ENCODE measurements around the gene SOX2. TPM values are rescaled to one million over a fixed set of nuclear protein-coding genes. Genes with fewer than 3 reads are reported as not detected.

Gene SOX2
- total RNA-seq, 3 donors from 2014 or later (not counting 1 experiment from before 2014, with no cell fraction given) = not detected

DNA sequence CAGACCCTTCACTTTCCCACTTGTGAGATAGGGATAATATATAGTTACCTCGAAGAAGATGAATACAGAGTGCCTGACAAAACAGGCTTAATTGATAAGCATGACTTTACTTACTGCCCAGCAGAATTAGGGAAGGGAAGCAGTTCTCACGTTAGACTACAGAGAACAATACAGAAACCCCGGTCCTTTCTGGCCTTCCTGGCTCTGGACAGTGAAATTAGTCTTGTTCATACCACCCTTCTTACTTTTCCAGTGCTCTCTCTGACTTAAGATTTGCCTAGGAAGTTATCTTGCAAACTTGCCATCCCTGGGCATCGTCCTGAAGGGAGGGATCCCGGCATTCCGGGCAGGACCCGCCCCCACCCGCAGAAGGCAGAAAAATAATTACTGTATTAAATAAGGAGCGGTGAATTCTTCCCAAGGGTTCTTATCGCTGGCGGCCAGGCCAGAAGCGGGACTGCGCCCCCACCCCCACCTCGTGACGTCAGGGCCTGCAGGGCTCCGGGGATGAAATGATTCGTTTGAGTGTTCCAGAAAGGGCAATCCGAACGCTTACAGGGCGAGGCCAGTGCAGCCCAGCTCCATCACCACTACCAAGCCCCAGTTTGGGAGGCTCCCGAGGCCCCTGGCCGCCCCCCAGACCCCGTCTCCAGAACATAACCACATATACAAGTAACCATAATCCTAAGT is 8.4 kb downstream of the SOX2 start:
- Histone ChIP-seq H3K27ac (ENCODE audit: low read length) (no peak overlapping the region), H3K4me3 (ENCODE audit: low read length) (no peak overlapping the region), H3K36me3 (ENCODE audit: control insufficient read depth, insufficient read depth, low read length) (no peaks in the 10 kb centered on the region), H3K27me3 (ENCODE audit: control insufficient read depth, insufficient read depth, low read length) (peaks cover 69% of the 10 kb centered on the region), H3K4me1 (ENCODE audit: control insufficient read depth, insufficient read depth, low read length) (no peaks in the 10 kb centered on the region), H3K9me3 (ENCODE audit: control insufficient read depth, insufficient read depth, low read length) (peaks cover 19% of the 10 kb centered on the region)
- Mint-ChIP-seq H3K27ac (no peak overlapping the region), H3K36me3 (peaks cover 57% of the 10 kb centered on the region), H3K4me1 (no peaks in the 10 kb centered on the region), H3K9me3 (peaks cover 5 to 9% of the 10 kb centered on the region in 2 donors), H3K27me3 (ENCODE audit: low read depth in 2 of 2) (peaks cover 81 to 92% of the 10 kb centered on the region in 2 donors), H3K4me3 (no peak overlapping the region)
- no peak for ATAC-seq
- no peak for DNase-seq
- TF ChIP-seq, protein P1, sequence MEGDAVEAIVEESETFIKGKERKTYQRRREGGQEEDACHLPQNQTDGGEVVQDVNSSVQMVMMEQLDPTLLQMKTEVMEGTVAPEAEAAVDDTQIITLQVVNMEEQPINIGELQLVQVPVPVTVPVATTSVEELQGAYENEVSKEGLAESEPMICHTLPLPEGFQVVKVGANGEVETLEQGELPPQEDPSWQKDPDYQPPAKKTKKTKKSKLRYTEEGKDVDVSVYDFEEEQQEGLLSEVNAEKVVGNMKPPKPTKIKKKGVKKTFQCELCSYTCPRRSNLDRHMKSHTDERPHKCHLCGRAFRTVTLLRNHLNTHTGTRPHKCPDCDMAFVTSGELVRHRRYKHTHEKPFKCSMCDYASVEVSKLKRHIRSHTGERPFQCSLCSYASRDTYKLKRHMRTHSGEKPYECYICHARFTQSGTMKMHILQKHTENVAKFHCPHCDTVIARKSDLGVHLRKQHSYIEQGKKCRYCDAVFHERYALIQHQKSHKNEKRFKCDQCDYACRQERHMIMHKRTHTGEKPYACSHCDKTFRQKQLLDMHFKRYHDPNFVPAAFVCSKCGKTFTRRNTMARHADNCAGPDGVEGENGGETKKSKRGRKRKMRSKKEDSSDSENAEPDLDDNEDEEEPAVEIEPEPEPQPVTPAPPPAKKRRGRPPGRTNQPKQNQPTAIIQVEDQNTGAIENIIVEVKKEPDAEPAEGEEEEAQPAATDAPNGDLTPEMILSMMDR (IDR thresholded peaks at IDR 0.05) = no peak
- WGBS (ENCODE audit: insufficient coverage) = 15% methylated on average over 22 of the region's 23 CpGs
- intact Hi-C loops (cut with micrococcal nuclease) = no loop called here

GRCh38 chr3:181721046-181721875 is 9.5 kb downstream of the SOX2 start:
- H3K27me3 ChIP-seq (ENCODE audit: control insufficient read depth, insufficient read depth, low read length) = peaks cover 61% of the 10 kb centered on the region
- no peak overlapping the region for H3K27ac Mint-ChIP-seq
- intact Hi-C loops (cut with micrococcal nuclease) = no loop called here
- no peaks in the 10 kb centered on the region for H3K4me1 ChIP-seq (ENCODE audit: control insufficient read depth, insufficient read depth, low read length)
- ATAC-seq (no peak), DNase-seq (no peak)
- H3K4me1 Mint-ChIP-seq = peaks cover under 1 to 1% of the 10 kb centered on the region in 2 donors
- H3K36me3 Mint-ChIP-seq = peaks cover 49% of the 10 kb centered on the region
- H3K4me3 Mint-ChIP-seq = no peak overlapping the region
- peaks cover 5 to 7% of the 10 kb centered on the region in 2 donors for H3K9me3 Mint-ChIP-seq
- 44% methylated on average over 4 of the region's 4 CpGs for WGBS (ENCODE audit: insufficient coverage)
- H3K4me3 ChIP-seq (ENCODE audit: low read length) = no peak overlapping the region
- TF ChIP-seq, protein P1 (IDR thresholded peaks at IDR 0.05) = no peak
- no peaks in the 10 kb centered on the region for H3K36me3 ChIP-seq (ENCODE audit: control insufficient read depth, insufficient read depth, low read length)
- peaks cover 80 to 92% of the 10 kb centered on the region in 2 donors for H3K27me3 Mint-ChIP-seq (ENCODE audit: low read depth in 2 of 2)
- peaks cover 21% of the 10 kb centered on the region for H3K9me3 ChIP-seq (ENCODE audit: control insufficient read depth, insufficient read depth, low read length)
- no peak overlapping the region for H3K27ac ChIP-seq (ENCODE audit: low read length)

DNA sequence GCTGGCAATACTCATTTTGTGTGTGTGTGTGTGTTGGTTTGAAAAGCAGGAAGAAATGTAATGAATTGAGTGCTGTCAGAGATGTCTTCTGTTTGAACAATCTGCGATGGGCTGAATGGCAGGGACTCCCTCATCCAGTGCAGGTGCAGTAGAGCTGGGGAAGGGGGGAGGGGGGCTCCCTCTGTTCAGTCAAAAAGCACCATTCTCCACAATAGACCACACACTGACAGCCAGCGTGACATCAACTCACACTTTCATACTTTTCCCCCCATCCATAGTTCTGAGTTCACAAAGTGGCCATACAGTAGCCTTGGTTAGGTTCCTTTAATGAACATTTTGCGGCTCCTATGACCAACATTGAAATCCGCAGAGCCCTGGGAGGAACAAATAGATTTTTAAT is 10.4 kb downstream of the SOX2 start:
- Mint-ChIP-seq H3K9me3 (peaks cover 5 to 7% of the 10 kb centered on the region in 2 donors), H3K4me1 (peaks cover 5 to 10% of the 10 kb centered on the region in 2 donors), H3K4me3 (no peak overlapping the region), H3K27ac (no peak overlapping the region), H3K27me3 (ENCODE audit: low read depth in 2 of 2) (peaks cover 87 to 95% of the 10 kb centered on the region in 2 donors), H3K36me3 (peaks cover 49% of the 10 kb centered on the region)
- DNase-seq (no peak), ATAC-seq (no peak)
- Histone ChIP-seq H3K36me3 (ENCODE audit: control insufficient read depth, insufficient read depth, low read length) (no peaks in the 10 kb centered on the region), H3K4me1 (ENCODE audit: control insufficient read depth, insufficient read depth, low read length) (peaks cover 7% of the 10 kb centered on the region), H3K4me3 (ENCODE audit: low read length) (no peak overlapping the region), H3K9me3 (ENCODE audit: control insufficient read depth, insufficient read depth, low read length) (peaks cover 22% of the 10 kb centered on the region), H3K27ac (ENCODE audit: low read length) (no peak overlapping the region), H3K27me3 (ENCODE audit: control insufficient read depth, insufficient read depth, low read length) (peaks cover 62% of the 10 kb centered on the region)
- 7% methylated on average over 4 of the region's 4 CpGs for WGBS (ENCODE audit: insufficient coverage)
- intact Hi-C loops (cut with micrococcal nuclease) = no loop called here
- TF ChIP-seq, protein P1 (IDR thresholded peaks at IDR 0.05) = no peak

Data from natural killer cell (primary cell).